Uterus (tissue), 2 donors: ENCODE measurements around the gene LYPD6B.

Source experiments
- POLR2A ChIP-seq, 2 donors: fragments of 450-650 bp; IDR thresholded peaks; one replicate each; pipeline ENCODE4 v1.6.1; 2016; ENCODE audit warnings: antibody characterized with exemption in 2 of 2, mild to moderate bottlenecking in 1 of 2, moderate library complexity in 1 of 2
- TF ChIP-seq, protein P1 (sequence below), 4 experiments: fragments of 200-600 bp in 2 of 4; fragments of 450-650 bp in 2 of 4; sonication (generic) in 2 of 4; IDR thresholded peaks; one replicate each; pipeline ENCODE4 v1.5.1; 2016 to 2019; ENCODE audit warnings: antibody characterized with exemption in 4 of 4, mild to moderate bottlenecking in 2 of 4, moderate library complexity in 1 of 4

DNA sequence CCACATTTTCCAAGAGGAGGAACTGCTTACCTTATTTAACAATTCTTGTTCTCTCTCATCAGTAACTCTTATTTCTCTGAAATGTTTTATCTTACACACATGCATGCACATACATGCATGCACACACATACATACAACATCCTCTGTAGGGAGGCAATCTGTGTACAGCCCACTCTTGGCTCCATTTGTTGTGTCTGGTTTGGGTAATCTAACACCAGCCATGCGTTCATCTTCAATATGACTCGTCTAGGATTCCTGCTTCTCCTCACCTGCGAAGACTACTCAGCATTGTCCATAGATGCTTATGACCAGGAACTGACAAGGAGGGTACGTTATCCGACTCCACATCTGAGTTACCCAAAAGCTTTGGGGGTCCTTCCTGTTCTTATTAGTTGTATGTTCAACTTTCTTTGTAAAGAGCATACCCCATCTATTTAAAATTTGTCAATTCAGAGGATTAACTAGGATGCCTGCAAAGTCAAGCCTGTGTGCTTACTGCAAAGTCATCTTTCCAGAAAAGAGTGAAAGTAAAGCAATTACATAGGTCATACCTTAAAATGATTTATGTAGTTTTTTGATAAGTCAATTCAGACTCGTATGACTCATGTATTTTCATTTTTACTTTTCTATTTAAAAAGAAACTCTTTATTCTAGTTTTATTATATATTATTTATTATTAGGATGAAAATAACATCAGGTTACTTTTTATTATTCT lies 18.2 kb downstream of the LYPD6B start:
- TF ChIP-seq, protein P1, sequence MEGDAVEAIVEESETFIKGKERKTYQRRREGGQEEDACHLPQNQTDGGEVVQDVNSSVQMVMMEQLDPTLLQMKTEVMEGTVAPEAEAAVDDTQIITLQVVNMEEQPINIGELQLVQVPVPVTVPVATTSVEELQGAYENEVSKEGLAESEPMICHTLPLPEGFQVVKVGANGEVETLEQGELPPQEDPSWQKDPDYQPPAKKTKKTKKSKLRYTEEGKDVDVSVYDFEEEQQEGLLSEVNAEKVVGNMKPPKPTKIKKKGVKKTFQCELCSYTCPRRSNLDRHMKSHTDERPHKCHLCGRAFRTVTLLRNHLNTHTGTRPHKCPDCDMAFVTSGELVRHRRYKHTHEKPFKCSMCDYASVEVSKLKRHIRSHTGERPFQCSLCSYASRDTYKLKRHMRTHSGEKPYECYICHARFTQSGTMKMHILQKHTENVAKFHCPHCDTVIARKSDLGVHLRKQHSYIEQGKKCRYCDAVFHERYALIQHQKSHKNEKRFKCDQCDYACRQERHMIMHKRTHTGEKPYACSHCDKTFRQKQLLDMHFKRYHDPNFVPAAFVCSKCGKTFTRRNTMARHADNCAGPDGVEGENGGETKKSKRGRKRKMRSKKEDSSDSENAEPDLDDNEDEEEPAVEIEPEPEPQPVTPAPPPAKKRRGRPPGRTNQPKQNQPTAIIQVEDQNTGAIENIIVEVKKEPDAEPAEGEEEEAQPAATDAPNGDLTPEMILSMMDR (IDR thresholded peaks at IDR 0.05), result no peak
- TF ChIP-seq POLR2A (IDR thresholded peaks at IDR 0.05), result no peak
